ENCODE data around the gene EXD2. TPM values are rescaled to one million over a fixed set of nuclear protein-coding genes. Genes with fewer than 3 reads are reported as not detected.

Gene EXD2
- total and polyA plus RNA-seq, 2 experiments from 2014 or later = 10.3 to 23.3 TPM

- TF ChIP-seq ZNF462 (CRISPR knock-in tag; IDR thresholded peaks at IDR 0.05) (no peak), EZH2phosphoT487 (IDR thresholded peaks at IDR 0.05; ENCODE audit: unreplicated experiment) (no peak), CTCF (conservative IDR thresholded peaks at IDR 0.05; ENCODE audit: low read depth in 2 of 2) (no peak), CREB1 (CRISPR knock-in tag; IDR thresholded peaks at IDR 0.05; ENCODE audit: low read depth) (no peak)
Measured at GRCh38 chr14:69244946-69245345, 53.6 kb downstream of the EXD2 start (continued).

- H4K20me1 ChIP-seq (replicated peaks; ENCODE audit: insufficient read depth) = no peaks in the 10 kb centered on the region
- no peak overlapping the region for H3K4me2 ChIP-seq
- H3K79me2 ChIP-seq (replicated peaks; ENCODE audit: insufficient read depth) = no peaks in the 10 kb centered on the region
- H3K27ac Mint-ChIP-seq = no peak overlapping the region
- no peaks in the 10 kb centered on the region for H3K36me3 ChIP-seq (ENCODE audit: insufficient read depth)
- H3K4me3 ChIP-seq = no peak overlapping the region
- no peaks in the 10 kb centered on the region for H3K9me3 Mint-ChIP-seq
- ATAC-seq (no peak), DNase-seq (ENCODE audit: low spot score) (no peak)
- no peaks in the 10 kb centered on the region for H3K27me3 Mint-ChIP-seq (ENCODE audit: insufficient read depth, low read depth, poor library complexity)
- H2AFZ ChIP-seq = no peak overlapping the region
- no peaks in the 10 kb centered on the region for H3K4me1 ChIP-seq (ENCODE audit: insufficient read depth)
- no peaks in the 10 kb centered on the region for H3K9me2 ChIP-seq (ENCODE audit: insufficient read depth)
- H3F3A ChIP-seq (replicated peaks; ENCODE audit: low read depth) = no peaks in the 10 kb centered on the region
- no peak overlapping the region for H3K4me3 Mint-ChIP-seq
- TF ChIP-seq NANOG (IDR thresholded peaks at IDR 0.05; ENCODE audit: borderline replicate concordance) = no peak
- no peak for TF ChIP-seq ZNF114 (CRISPR knock-in tag; IDR thresholded peaks at IDR 0.05)
- TF ChIP-seq ZNF331 (CRISPR knock-in tag; IDR thresholded peaks at IDR 0.05; ENCODE audit: low read depth) = no peak
- no peak for TF ChIP-seq CREB1 (CRISPR knock-in tag; IDR thresholded peaks at IDR 0.05; ENCODE audit: low read depth)
- TF ChIP-seq, protein P1, sequence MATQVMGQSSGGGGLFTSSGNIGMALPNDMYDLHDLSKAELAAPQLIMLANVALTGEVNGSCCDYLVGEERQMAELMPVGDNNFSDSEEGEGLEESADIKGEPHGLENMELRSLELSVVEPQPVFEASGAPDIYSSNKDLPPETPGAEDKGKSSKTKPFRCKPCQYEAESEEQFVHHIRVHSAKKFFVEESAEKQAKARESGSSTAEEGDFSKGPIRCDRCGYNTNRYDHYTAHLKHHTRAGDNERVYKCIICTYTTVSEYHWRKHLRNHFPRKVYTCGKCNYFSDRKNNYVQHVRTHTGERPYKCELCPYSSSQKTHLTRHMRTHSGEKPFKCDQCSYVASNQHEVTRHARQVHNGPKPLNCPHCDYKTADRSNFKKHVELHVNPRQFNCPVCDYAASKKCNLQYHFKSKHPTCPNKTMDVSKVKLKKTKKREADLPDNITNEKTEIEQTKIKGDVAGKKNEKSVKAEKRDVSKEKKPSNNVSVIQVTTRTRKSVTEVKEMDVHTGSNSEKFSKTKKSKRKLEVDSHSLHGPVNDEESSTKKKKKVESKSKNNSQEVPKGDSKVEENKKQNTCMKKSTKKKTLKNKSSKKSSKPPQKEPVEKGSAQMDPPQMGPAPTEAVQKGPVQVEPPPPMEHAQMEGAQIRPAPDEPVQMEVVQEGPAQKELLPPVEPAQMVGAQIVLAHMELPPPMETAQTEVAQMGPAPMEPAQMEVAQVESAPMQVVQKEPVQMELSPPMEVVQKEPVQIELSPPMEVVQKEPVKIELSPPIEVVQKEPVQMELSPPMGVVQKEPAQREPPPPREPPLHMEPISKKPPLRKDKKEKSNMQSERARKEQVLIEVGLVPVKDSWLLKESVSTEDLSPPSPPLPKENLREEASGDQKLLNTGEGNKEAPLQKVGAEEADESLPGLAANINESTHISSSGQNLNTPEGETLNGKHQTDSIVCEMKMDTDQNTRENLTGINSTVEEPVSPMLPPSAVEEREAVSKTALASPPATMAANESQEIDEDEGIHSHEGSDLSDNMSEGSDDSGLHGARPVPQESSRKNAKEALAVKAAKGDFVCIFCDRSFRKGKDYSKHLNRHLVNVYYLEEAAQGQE (IDR thresholded peaks at IDR 0.05; ENCODE audit: unreplicated experiment) = no peak
- TF ChIP-seq STAT1 (IDR thresholded peaks at IDR 0.05; ENCODE audit: unreplicated experiment) = no peak
- no peaks in the 10 kb centered on the region for H3K4me1 Mint-ChIP-seq
- H3K36me3 Mint-ChIP-seq (ENCODE audit: low read depth) = no peaks in the 10 kb centered on the region
- no peaks in the 10 kb centered on the region for H3K27me3 ChIP-seq (ENCODE audit: insufficient read depth)
- no peak overlapping the region for H3K27ac ChIP-seq (ENCODE audit: low read depth)
Measured at GRCh38 chr14:69246331-69246730, 55.0 kb downstream of the EXD2 start.

Measured in GM23338 (cell line).